Effector CD4-positive, alpha-beta T cell (primary cell): Measurements from ENCODE around the gene CEMIP2.

Source experiments
- DNase-seq: peaks from one replicate; pipeline ENCODE4 v3.0.0-alpha.2; 2020

Gene CEMIP2

DNA sequence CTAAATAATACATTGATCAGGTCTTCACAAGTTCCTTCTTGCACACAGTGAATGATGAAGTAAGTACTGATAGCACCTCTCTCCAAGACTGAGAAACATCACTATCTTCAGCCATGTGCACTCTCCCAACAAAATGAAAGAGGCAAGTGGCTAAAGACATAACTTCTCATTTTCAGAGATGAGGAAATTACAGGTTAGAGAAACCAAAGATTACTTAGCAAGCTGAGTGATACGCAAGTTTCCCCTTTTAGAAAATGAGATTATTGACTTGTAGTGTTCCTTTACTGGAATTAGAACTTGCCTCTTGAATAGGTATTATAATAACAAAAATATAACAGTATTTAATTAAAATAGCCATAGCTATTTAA, 21.6 kb downstream of the CEMIP2 start:
- DNase-seq: no peak

DNA sequence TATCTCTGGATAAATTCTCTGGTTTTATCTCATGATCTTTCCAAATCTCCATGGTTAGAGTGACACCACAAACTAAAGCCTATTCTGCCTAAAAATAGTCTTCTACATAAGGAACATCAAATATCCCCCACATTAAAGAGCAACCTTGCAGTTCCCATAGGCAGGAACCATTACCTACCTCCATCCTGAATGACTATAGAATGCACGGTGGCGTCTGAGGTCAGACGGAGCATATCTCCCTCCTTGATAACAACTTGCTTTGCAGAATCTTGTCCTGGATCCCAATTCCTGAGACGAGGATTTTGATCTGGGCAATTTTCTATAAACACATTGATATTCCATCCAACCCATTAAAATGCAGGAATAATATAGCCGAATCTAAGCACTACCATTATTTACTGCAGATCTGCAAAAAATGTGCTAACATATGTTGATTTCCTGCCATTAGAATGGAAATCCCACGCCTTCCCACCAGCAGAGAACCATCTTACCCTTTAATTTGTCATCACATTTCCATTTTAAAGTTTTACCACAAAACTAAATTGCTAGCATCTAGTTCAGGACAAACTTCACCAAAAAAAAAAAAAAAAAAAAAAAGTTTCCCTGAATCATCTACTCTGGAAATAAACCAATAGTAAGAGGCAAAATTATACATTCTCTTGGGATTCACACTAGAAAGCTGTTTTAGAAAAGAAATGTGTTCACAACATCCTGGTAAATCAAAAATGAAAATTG, 22.1 kb downstream of the CEMIP2 start:
- DNase-seq: no peak

DNA sequence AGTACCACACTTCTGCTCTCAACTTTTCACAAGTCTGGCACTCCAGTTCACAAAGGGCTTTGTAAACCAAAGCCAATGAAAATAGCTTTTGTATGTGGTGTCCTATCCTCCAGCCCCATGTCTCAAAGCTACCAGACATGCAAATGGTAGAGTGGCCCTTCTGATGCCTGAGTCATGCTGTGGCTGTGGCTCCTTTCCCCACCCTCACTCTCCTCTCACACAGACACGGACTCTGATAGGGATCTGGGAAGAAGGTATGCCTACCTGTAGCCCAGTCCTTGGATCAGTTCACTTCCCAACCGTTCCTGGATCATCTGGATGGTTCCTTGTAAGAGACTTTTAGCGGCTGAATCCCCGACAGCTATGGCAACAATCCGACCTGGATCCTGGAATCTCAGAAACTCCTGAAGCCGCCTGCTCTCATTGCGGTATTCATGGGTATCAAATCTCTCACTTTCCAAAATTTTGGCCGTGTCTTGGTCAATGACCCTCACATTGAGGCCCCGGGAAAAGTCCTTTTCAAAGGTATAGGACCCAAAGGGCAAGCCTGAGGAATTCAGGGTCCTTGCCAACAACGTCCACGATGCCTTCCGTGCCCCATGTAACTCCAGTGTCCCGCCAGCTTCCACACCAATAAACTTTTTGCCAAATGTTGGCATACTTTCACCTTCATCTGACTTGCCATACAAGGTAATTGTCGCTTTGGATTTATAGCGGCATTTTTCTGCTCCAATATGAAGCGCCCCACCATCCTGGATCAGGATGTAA, 23.4 kb downstream of the CEMIP2 start:
- no peak for DNase-seq

DNA sequence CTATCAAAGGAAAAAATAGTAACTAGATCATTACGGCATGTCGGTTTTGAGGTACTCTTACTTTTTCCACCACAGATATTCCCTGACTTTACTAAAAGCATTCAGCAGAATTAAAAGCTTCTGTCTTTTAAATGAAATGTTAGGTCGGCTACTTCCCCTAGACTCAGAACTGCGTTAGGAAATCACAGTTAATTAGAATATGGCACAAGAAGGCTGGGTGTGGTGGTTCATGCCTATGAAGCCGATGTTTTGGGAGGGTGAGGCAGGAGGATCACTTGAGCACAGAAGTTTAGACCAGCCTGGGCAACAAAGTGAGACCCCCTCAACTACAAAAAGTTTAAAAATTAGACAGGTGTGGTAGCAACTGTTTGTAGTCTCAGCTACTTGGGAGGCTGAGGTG, 24.4 kb downstream of the CEMIP2 start:
- no peak for DNase-seq

DNA sequence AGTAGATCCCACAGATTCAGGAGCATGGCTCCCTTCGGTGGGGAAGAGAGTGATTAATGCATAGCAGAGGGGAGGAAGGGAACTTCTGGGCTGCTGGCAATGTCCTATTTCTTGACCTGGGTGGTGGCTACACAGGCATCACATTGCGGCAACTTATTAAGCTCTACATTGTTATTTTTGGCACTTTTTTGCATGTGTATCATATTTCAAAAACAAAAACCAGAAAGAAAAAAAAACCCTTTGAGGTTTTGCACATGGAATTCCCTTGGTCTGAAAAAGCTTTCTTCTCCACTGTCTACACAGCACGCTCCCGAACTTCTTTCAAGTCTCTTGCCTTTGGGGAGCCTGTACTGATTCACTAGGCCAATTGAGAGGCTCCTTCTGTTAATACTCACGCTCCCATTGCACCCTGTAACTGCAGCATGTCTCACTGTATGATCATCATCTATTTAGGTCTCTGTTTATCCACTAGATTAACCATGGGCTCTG, 25.1 kb downstream of the CEMIP2 start:
- no peak for DNase-seq

DNA sequence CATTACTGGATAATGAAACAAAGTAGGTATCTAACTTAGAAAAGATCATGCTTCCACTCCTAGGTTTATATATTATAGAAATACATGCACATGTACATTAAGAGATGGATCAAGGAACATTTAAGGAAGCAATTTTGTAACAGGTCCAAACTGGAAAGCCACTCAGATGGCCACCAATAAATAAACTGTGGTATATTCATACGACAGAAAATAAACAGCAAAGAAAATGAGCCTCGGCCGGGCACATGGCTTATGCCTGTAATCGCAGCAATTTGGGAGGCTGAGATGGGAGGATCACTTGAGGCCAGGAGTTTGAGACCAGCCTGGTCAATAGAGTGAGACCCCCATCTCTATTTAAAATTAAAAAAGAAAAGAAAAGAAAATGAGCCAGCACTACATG, 25.6 kb downstream of the CEMIP2 start:
- no peak for DNase-seq

DNA sequence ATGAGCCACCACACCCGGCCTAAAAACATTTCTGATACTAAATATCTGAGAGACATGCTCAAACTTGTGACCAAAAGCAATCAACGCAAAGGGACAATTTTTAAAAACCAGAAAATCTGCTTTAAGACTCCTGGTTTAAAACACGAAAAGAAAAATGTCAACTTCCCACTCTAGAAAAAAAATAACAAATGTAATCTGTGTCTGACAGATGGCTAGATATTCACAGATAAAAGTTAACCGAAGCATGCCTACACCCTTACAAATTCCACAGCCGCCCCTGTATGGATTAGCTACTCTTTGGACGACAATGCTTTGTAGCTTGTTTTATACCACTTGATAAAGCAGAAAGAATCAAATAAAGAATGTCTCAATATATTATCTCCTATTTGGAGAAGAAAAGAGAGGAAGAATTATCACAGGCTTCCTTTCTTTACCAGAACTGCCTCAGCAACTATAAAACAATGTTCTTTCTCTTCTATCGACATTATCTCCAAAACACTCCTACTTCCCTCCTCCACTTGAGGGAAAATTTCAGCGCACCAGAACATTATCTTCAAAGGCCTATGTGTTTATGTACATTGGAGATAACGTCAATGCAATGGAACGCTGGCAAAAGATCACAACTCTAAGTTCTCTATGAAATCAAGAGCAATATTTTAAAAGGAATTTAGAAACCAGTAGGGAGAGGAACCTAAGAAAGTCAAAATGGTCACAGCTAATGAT, 26.2 kb downstream of the CEMIP2 start:
- no peak for DNase-seq

DNA sequence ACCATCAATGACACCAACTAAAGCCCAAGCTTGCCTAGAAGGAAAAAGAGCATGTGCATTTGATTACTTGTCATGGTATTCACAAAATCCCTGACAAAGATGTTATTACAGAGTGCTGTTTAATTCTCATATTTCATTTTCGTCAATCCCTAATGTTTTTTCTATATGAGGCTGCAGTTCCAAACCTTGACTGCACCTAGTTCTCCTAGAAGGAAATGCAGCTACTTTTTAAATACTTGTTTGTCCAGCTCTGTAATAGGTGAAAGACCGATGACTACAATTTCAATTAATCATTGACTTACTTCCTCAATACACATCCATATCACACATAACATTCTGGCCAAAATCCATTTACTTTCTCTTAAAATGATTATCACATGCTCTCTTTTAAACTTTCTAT, 28.1 kb downstream of the CEMIP2 start:
- no peak for DNase-seq

DNA sequence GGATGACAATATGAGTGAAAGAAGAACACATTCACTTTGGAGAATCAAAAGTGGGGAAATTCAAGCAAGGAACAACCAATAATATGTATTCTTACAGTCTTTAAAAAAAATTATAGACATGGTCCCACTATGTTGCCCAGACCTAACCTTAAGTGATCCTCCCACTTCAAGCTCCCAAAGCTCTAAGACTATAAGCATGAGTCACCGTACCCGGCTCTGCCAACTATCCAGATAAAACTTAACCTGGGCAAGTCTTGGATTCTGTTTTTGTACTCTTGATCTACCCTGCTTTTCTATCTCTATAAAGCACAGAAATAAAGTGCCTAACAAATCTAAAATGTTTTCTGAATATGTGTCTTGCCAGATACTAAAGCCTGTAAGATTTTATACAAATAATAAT, 30.9 kb downstream of the CEMIP2 start:
- no peak for DNase-seq

DNA sequence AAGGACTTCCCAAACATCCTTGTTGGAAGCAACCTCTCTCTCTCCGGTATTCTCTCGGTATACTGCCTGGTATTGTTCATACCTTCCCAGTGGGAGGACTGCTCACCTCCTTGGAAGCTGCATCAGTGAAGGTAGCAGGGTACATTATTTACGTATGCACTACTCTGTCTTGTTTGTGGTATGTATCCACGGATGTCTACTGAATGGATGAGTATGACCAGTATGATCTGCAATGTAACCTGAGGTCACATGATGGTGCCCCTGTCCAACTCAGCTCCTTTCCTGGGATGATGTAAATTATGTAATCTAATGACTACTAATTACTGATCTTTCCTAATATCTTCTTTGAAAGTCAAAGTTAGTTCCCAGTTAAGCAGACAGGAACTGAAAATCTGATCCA, 32.1 kb downstream of the CEMIP2 start:
- DNase-seq: no peak

DNA sequence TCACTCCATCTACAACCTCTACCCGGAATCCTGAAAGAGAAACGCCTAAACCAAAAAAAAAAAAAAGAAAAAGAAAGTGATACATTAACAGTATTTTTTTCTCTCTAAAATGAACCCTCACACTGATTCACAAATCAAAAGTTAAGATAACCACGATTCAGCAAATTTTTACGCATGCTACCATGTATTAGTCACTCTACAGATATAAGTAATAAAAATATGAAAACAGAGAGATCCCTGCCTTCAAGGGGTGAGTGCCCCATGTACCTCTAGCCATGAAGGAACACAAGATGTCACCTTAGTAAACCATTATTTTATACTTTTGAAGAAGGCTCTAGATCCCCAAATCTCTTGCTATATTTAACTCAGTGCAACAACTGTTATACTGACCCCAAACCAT, 33.4 kb downstream of the CEMIP2 start:
- DNase-seq: no peak

DNA sequence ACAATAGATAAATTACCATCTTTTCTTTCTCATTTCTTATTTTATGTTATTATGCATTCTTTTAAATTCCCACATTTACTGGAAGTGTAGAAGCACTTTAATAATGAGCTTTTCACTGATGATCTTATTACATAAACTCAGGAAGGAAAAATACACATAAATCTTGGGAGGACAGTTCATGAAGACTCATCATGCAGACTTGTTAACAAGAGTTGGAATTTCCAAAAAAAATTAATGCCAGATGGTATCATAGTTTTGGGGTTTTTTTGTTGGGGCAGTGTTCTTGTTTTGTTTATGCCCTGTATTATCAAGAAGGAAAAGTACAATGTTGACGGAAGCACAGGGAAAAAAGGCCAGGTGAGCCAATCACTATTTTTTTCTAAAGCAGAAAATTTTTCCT, 35.1 kb downstream of the CEMIP2 start:
- DNase-seq: no peak

DNA sequence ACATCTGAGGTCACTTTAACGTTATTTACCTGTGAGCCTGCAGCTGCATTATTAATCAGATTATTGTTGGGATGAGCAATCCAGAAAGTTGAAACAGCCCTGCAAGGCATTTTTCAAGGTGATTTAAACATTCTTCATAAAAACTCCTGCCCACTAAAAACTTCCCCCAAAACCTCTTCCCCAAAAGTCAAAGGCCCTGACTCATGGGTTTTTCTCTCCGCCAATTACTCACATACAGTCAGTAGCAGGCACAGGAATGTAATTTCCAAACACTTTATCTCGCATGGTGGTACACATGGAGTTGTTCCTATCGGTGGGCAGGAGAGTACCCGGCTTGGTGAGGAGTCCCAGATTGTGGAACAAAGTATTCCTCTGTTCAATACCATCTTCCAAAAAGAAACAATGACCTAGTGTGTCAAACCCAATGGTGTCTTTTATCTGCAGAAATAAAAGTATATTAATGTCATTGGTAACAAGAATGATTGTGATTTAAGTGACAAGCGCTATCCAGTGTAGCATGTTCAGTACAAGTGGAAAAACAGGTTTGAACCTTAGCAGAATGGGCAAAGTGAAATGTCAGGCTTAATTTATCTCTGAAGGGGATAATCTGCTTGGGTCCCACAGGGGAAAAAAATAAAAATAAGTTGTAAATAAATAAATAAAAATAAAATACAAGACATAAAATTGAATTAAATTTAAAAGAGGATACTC, 38.3 kb downstream of the CEMIP2 start:
- DNase-seq: no peak

DNA sequence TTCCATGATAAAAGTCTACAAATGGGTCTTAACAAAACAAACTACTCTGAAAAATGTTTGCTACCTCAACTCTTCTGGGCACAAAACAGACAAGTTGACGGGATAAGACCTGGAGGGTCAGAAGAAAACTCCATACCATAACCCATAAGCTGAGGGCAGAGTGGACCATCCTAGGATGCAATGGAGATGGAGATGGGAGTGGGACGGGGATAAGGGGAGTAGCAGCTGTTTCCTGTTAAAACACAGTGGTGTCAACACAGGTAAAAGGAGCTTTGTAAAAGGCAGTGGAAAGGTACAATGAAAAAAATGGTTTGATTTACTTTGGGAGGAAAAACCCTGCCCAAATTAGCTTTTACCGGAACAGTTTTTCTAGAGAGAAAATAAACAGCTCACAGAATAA, 41.6 kb downstream of the CEMIP2 start:
- no peak for DNase-seq

DNA sequence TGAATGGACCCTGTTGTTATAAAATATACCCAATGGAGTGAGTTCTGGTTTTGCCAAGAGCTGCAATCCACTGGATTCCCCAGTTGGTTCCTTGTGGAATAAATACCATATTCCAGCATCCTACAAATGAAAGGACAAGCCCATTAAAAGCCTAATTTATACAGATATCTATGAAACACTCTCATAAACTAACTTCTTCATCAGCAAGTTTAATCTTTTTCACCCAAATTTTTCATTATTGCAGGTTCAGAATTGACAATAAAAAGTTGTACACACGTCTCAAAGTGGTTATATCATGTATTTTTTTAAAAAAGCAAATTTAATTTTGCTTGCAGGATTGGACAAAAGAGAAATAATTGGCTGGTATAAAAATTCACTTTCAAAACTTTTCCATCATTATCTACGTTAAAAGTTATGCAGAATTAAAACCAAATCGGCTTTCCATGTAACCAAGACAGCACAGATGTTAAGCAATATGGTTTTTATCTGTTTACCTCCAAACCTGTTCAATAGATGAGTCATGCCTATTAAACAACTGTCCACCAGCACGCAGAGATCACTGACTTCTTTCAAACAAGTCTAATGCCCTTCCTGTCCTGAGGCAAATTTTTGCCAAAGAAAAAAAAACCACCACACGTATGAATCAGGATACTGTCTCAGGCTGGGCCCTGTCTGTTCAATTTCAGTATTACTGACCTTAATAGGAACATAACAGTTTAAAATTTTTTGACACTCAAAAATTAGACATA, 42.5 kb downstream of the CEMIP2 start:
- DNase-seq: no peak

DNA sequence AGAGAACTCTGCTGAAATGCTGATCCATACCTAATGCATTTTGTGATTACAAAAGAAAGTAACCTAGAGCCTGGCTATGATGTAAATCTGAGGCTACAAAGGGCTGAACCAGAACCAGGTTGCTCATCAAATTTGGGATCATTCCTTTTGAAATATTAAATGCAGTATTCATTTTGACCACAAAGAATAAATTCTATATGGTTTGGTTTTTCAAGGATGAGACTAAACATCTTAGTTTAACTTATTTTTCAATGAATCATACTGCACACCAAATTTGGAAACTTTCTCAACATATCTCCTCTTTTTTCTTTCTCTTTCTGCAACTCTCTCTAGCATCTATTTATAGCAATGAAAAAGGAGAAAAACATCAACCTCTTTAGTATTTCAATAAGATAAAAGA, 46.5 kb downstream of the CEMIP2 start:
- no peak for DNase-seq

DNA sequence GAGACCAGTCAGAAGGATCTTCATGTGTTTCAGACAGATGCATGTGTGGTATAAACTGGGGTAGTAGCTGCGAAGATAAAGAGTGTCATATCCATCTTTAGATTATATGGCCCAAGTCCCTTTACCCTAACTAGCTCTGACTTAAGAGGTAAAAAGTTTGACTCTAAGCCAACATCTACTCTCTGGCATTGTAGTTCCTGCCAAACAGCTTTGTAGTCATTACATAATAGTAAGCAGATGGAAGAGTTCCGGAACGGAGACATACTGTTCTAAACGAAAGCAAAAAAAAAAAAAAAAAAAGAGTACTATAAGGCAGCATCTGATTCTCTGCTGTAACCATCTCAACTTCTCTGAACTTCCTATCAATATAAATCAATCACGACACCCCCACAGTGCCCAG, 48.8 kb downstream of the CEMIP2 start:
- DNase-seq: no peak

DNA sequence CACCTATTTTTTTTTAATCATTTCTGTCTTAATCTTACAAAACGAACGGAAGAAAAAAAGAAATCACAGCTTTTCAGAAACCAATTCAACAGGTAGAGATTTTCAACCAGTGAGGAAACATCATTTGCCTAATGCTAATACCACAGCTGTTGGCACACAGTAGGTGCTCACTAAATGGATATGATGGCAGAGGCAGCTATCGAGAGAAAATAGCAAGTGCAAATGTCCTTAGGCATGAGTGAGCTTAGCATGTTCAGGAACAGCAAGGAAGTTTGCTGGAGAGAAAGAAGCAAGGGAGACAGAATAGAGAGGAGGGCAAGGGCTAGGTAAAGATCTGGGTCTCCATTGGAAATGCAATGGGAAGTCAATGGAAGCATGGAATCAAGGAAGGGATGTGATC, 49.2 kb downstream of the CEMIP2 start:
- no peak for DNase-seq

DNA sequence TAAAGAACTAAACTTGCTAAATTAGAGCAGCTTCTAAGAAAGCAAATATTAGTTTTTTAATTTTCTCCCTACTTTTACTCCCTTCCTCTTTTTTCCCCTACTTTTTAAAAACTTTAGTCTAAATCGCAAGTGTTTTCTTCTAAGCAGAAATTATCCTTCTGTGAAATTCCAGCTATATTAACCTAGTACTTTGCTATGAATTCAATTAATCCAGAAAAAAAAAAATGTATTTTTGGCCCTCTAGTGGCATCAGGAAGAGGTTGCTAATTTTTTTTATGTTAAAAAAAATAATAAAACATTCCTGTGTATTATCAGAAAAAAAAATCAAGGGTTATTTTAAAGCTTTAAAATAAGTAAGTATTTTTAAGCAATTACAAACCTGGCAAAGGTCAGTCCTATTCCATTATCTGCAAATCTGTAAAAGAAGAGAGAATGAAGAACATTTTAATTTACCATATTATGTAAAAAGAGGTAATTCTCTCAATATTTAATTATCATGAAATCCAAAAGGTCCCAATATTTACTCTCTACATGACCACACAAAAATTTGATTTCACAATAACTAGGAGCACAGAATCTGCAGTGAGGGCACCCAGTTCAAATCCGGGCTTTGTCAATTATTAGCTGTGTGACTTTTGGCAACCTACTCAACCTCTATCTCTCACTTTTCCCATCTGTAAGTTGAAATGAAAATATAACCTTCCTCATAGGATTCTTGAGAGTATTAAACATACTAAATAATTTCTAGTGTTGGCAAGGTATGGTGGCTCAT, 52.0 kb downstream of the CEMIP2 start:
- no peak for DNase-seq

DNA sequence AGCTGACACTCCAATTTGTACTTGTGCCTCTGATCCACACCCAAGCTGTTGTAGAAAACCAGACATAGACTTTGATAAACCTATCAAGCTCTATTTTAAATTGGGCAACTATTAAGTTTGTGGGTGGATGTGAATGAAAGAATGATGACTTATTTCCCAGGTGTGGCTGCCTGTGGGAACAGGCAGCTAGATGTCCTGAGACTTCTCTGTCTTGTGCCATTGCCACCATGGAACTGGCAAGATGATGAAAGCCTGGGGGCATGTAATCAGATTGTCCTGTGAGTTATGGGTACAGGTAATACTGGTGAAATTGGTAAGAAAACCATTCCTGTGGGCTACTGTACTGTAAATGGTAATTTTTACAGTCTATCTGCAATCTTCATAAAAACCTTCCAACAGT, 57.5 kb downstream of the CEMIP2 start:
- no peak for DNase-seq

DNA sequence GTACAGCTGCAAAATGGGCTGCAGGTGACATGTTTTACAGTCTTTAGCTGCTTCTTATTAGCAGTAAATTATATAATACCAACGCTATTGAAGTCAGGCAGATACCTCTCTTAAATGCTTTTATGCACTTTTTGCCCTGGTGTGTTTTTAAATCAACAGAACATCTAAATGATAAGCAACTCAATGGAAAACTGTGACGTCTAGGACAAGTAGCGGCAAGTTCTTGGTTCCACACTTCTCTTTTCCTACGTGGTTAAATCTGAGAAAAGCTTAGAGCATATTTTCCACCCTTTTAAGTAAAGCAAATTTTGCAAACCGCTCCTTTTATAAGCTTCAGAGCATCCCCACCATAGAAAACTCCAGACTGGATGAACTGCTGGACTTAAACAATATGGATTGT, 58.1 kb downstream of the CEMIP2 start:
- no peak for DNase-seq

DNA sequence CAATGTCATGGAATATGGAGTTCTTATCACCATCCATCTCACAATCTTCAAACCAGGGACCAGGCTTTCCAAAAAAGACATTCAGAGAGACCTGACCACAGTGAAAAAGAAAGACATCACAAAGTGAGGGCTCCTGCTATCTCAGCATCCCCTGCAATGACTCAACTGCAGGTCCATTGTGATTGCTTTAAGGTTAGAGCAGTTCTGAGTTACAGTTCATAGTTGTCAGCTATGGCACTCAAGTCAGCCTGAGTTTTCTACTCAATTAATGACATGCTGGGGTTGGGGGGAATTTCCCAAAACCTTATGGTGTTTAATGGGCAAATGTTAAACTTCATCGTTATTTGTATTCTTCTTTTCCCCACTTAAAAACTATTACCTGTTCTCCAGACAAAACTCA, 58.9 kb downstream of the CEMIP2 start:
- DNase-seq: no peak
